ENCODE measurements around the gene GPR37L1.

DNA sequence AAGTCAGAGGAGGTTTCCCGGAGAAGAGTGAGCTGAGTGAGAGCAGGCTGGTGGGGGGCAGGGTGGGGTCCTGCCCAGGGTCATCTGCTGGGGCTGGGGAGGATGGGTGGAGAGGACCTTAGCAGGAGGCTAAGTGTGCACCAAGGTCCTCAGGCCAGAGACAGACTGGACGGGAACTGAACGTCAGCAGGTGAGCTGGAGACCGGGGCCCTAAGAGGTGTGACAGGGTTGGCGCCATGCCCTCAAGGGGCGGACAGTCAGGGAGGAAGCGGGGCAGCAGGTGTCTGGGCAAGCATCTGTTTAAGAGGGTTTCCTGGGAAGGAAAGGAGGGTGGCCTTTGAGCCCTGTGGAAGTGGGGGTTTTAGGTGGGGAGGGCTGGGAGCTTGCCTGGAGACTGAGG lies 51.3 kb downstream of the GPR37L1 start:
- TF ChIP-seq RAD21 (IDR thresholded peaks at IDR 0.05; ENCODE audit: low read depth) (no peak), EGR1 (IDR thresholded peaks at IDR 0.05) (no peak), EP300 (IDR thresholded peaks at IDR 0.05; ENCODE audit: borderline replicate concordance) (no peak), YY1 (IDR thresholded peaks at IDR 0.05; ENCODE audit: low read depth) (no peak), TAF1 (IDR thresholded peaks at IDR 0.05; ENCODE audit: low read depth) (no peak), NFIC (IDR thresholded peaks at IDR 0.05) (no peak), TCF12 (IDR thresholded peaks at IDR 0.05; ENCODE audit: low read depth) (no peak), ZBTB7A (IDR thresholded peaks at IDR 0.05; ENCODE audit: low read depth) (no peak), CEBPB (IDR thresholded peaks at IDR 0.05) (no peak), FOXM1 (IDR thresholded peaks at IDR 0.05; ENCODE audit: borderline replicate concordance, low read depth) (no peak)
- TF ChIP-seq, protein P1, sequence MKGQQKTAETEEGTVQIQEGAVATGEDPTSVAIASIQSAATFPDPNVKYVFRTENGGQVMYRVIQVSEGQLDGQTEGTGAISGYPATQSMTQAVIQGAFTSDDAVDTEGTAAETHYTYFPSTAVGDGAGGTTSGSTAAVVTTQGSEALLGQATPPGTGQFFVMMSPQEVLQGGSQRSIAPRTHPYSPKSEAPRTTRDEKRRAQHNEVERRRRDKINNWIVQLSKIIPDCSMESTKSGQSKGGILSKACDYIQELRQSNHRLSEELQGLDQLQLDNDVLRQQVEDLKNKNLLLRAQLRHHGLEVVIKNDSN (IDR thresholded peaks at IDR 0.05), result no peak
- TF ChIP-seq, protein P2, sequence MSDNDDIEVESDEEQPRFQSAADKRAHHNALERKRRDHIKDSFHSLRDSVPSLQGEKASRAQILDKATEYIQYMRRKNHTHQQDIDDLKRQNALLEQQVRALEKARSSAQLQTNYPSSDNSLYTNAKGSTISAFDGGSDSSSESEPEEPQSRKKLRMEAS (IDR thresholded peaks at IDR 0.05), result no peak
- TF ChIP-seq, protein P3, sequence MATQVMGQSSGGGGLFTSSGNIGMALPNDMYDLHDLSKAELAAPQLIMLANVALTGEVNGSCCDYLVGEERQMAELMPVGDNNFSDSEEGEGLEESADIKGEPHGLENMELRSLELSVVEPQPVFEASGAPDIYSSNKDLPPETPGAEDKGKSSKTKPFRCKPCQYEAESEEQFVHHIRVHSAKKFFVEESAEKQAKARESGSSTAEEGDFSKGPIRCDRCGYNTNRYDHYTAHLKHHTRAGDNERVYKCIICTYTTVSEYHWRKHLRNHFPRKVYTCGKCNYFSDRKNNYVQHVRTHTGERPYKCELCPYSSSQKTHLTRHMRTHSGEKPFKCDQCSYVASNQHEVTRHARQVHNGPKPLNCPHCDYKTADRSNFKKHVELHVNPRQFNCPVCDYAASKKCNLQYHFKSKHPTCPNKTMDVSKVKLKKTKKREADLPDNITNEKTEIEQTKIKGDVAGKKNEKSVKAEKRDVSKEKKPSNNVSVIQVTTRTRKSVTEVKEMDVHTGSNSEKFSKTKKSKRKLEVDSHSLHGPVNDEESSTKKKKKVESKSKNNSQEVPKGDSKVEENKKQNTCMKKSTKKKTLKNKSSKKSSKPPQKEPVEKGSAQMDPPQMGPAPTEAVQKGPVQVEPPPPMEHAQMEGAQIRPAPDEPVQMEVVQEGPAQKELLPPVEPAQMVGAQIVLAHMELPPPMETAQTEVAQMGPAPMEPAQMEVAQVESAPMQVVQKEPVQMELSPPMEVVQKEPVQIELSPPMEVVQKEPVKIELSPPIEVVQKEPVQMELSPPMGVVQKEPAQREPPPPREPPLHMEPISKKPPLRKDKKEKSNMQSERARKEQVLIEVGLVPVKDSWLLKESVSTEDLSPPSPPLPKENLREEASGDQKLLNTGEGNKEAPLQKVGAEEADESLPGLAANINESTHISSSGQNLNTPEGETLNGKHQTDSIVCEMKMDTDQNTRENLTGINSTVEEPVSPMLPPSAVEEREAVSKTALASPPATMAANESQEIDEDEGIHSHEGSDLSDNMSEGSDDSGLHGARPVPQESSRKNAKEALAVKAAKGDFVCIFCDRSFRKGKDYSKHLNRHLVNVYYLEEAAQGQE (IDR thresholded peaks at IDR 0.05; ENCODE audit: low read depth), result no peak
